GM13977 (cell line): ENCODE data around the gene RNFT2.
"Not testable (repeated sequence)": the region's sequence is repeated elsewhere in the genome, so short reads cannot be mapped to it uniquely, and the experiment has no call there.

Experiments
- DNase-seq: peaks from one replicate; pipeline ENCODE4 v3.0.0; 2012; ENCODE audit warnings: low spot score
- CTCF ChIP-seq: IDR thresholded peaks from 2 replicates; pipeline ENCODE4 v1.5.1; 2012; ENCODE audit warnings: mild to moderate bottlenecking, control low read depth; ENCODE audit not compliant: insufficient read depth; ENCODE audit errors: extremely low read depth, missing control alignments
- in situ Hi-C: fragments of 300-500 bp; cut with MboI; formaldehyde crosslinking; loops from one replicate; pipeline ENCODE4 v1.12.0; 2022; ENCODE audit warnings: low sequenced_read_pairs, low pct_unique_long_range_greater_than_20kb, mixed read lengths, inconsistent platforms; ENCODE audit not compliant: unreplicated experiment

The RNFT2 gene

GRCh38 chr12:116777245-116777644 lies 39.1 kb downstream of the RNFT2 start:
- in situ Hi-C loops: no loop called here
- DNase-seq: no peak
- TF ChIP-seq CTCF: no peak

GRCh38 chr12:116779597-116779996 lies 41.5 kb downstream of the RNFT2 start:
- DNase-seq: no peak
- TF ChIP-seq CTCF: no peak
- in situ Hi-C loops: no loop called here

GRCh38 chr12:116780942-116781341 lies 42.8 kb downstream of the RNFT2 start:
- no peak for DNase-seq
- TF ChIP-seq CTCF: no peak
- in situ Hi-C loops: no loop called here

- in situ Hi-C loops: no loop called here
- TF ChIP-seq CTCF: no peak
- no peak for DNase-seq
These were observed 45.6 kb downstream of the RNFT2 start for GRCh38 chr12:116783525-116784237.

GRCh38 chr12:116784238-116784612 lies 46.1 kb downstream of the RNFT2 start:
- no peak for DNase-seq
- in situ Hi-C loops: no loop called here
- TF ChIP-seq CTCF: no peak

- DNase-seq, in situ Hi-C loops: not testable (repeated sequence)
These were observed 51.4 kb downstream of the RNFT2 start for GRCh38 chr12:116789562-116789961.

- no peak for DNase-seq
- in situ Hi-C loops: no loop called here
- no peak for TF ChIP-seq CTCF
These were observed 52.0 kb downstream of the RNFT2 start for GRCh38 chr12:116790066-116790465.
